Gastroesophageal sphincter (tissue), 4 donors: Measurements from ENCODE around the gene LUC7L2. TPM values are rescaled to one million over a fixed set of nuclear protein-coding genes. Genes with fewer than 3 reads are reported as not detected.
A peak's percentile ranks its signal among the peaks of the same experiment; 100 is the strongest.
"Not testable (repeated sequence)": the region's sequence is repeated elsewhere in the genome, so short reads cannot be mapped to it uniquely, and the experiment has no call there.

ENCODE experiments used
- ATAC-seq: fragments of 150-250 bp; one replicate; pipeline ENCODE4 v1.9.1; 2016; ENCODE audit warnings: mild to moderate bottlenecking, moderate library complexity
- H3K27ac ChIP-seq, 4 donors: fragments of 200-600 bp; sonication (generic) in 3 of 4; 1 replicate in 3 of 4; 2 replicates in 1 of 4; pipeline ENCODE4 v1.5.1; 2016 to 2019
- H3K27me3 ChIP-seq: fragments of 200-600 bp; sonication (generic); one replicate; pipeline ENCODE4 v1.5.1; 2019
- H3K36me3 ChIP-seq, 2 donors: fragments of 200-600 bp; sonication (generic); one replicate each; pipeline ENCODE4 v1.5.1; 2019; ENCODE audit warnings: control low read depth in 1 of 2
- H3K4me1 ChIP-seq, 3 donors: fragments of 200-600 bp; sonication (generic); 1 replicate in 2 of 3; 2 replicates in 1 of 3; pipeline ENCODE4 v1.5.1; 2016 to 2019; ENCODE audit warnings: control low read depth in 2 of 3
- H3K4me3 ChIP-seq, 2 donors: fragments of 200-600 bp; sonication (generic); one replicate each; pipeline ENCODE4 v1.5.1; 2019; ENCODE audit warnings: mild to moderate bottlenecking in 1 of 2, moderate library complexity in 1 of 2
- H3K9me3 ChIP-seq, 3 donors: fragments of 200-600 bp; sonication (generic); one replicate each; pipeline ENCODE4 v1.5.1; 2017 to 2019; ENCODE audit warnings: control low read depth in 2 of 3
- EP300 ChIP-seq: sonication (generic); formaldehyde crosslinking; IDR thresholded peaks from one replicate; pipeline ENCODE4 v1.6.1; 2017; ENCODE audit warnings: antibody characterized with exemption, mild to moderate bottlenecking
- POLR2A ChIP-seq, 2 donors: fragments of 450-650 bp; IDR thresholded peaks; one replicate each; pipeline ENCODE4 v1.6.1; 2017; ENCODE audit warnings: antibody characterized with exemption in 2 of 2, mild to moderate bottlenecking in 2 of 2, moderate library complexity in 1 of 2
- POLR2AphosphoS5 ChIP-seq: sonication (generic); formaldehyde crosslinking; IDR thresholded peaks from one replicate; pipeline ENCODE4 v1.6.1; 2017; ENCODE audit warnings: antibody characterized with exemption
- WGBS, 2 donors: methylation state at CpG; one replicate each; pipeline ENCODE4 v1.1.5; 2018; ENCODE audit warnings: low coverage in 1 of 2; 5-methylcytosine and 5-hydroxymethylcytosine counted together
- total RNA-seq, 4 donors: library from RNA; depleted of rRNA; stranded (reverse); fragments of >200 nt; gene quantifications; one replicate each; pipeline ENCODE4 v1.1.0, GENCODE V29; 2016
- TF ChIP-seq, protein P1 (sequence below), 4 experiments: fragments of 200-600 bp in 2 of 4; fragments of 450-650 bp in 2 of 4; sonication (generic) in 1 of 4; IDR thresholded peaks; one replicate each; pipeline ENCODE4 v1.5.1; 2017 to 2019; ENCODE audit warnings: antibody characterized with exemption in 4 of 4, mild to moderate bottlenecking in 2 of 4, moderate library complexity in 2 of 4

LUC7L2 gene
- total RNA-seq, 4 donors from 2014 or later = 61.5 to 106 (median 72.6) TPM

DNA sequence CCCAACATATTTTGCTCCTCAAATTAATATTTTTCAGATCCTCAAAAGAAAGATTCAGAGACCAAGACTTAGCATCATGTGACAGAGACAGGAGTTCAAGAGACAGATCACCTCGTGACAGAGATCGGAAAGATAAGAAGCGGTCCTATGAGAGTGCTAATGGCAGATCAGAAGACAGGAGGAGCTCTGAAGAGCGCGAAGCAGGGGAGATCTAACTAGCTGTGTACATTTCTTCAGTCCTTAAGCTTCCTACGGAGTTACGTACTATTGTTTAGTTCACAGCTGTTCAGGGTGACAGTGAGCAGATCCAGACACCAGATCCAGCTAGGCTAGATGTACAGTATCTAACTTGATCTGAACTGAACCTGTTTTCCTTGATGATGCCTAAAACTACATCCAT is 62.4 kb downstream of the LUC7L2 start:
- peaks cover 5 to 71% of the 10 kb centered on the region in 2 donors for H3K36me3 ChIP-seq
- 8 to 18% methylated on average over 6 to 7 of the region's 7 CpGs for WGBS, 2 donors
- ATAC-seq = peak; percentile 68
- H3K4me3 ChIP-seq = no peak overlapping the region
- H3K9me3 ChIP-seq = no peaks in the 10 kb centered on the region
- peaks cover 3 to 26% (median 5%) of the 10 kb centered on the region in 3 donors for H3K4me1 ChIP-seq
- no peaks in the 10 kb centered on the region for H3K27me3 ChIP-seq
- peak overlapping the region in 3 of 4 donors; percentile 53 to 69 (median 63) for H3K27ac ChIP-seq
- TF ChIP-seq, protein P1, sequence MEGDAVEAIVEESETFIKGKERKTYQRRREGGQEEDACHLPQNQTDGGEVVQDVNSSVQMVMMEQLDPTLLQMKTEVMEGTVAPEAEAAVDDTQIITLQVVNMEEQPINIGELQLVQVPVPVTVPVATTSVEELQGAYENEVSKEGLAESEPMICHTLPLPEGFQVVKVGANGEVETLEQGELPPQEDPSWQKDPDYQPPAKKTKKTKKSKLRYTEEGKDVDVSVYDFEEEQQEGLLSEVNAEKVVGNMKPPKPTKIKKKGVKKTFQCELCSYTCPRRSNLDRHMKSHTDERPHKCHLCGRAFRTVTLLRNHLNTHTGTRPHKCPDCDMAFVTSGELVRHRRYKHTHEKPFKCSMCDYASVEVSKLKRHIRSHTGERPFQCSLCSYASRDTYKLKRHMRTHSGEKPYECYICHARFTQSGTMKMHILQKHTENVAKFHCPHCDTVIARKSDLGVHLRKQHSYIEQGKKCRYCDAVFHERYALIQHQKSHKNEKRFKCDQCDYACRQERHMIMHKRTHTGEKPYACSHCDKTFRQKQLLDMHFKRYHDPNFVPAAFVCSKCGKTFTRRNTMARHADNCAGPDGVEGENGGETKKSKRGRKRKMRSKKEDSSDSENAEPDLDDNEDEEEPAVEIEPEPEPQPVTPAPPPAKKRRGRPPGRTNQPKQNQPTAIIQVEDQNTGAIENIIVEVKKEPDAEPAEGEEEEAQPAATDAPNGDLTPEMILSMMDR (IDR thresholded peaks at IDR 0.05) = peak in 1 of 4 experiments; percentile 45
- TF ChIP-seq EP300 (no peak), POLR2AphosphoS5 (peak; percentile 68), POLR2A (IDR thresholded peaks at IDR 0.05) (no peak)

GRCh38 chr7:139423091-139423490 is 63.4 kb downstream of the LUC7L2 start:
- WGBS, 2 donors = 42 to 85% methylated on average over 4 of the region's 4 CpGs
- Histone ChIP-seq H3K4me1 (peaks cover 3 to 26% (median 5%) of the 10 kb centered on the region in 3 donors), H3K27me3 (no peaks in the 10 kb centered on the region), H3K9me3 (no peaks in the 10 kb centered on the region), H3K4me3 (no peak overlapping the region), H3K36me3 (peaks cover 5 to 70% of the 10 kb centered on the region in 2 donors), H3K27ac (peak overlapping the region in 3 of 4 donors; percentile 11 to 69 (median 53))
- TF ChIP-seq EP300 = no peak
- no peak for TF ChIP-seq POLR2AphosphoS5
- TF ChIP-seq POLR2A (IDR thresholded peaks at IDR 0.05) = no peak
- TF ChIP-seq, protein P1 (IDR thresholded peaks at IDR 0.05) = no peak
- ATAC-seq = peak; percentile 28

- H3K9me3 ChIP-seq = no peaks in the 10 kb centered on the region
- H3K4me1 ChIP-seq = peaks cover 3 to 26% (median 5%) of the 10 kb centered on the region in 3 donors
- no peak overlapping the region for H3K27ac ChIP-seq
- H3K27me3 ChIP-seq = no peaks in the 10 kb centered on the region
- H3K4me3 ChIP-seq = no peak overlapping the region
- peaks cover 0 to 65% of the 10 kb centered on the region in 2 donors for H3K36me3 ChIP-seq
- TF ChIP-seq POLR2A (IDR thresholded peaks at IDR 0.05) = no peak
- TF ChIP-seq, protein P1 (IDR thresholded peaks at IDR 0.05) = no peak
- no peak for TF ChIP-seq POLR2AphosphoS5
- no peak for TF ChIP-seq EP300
- 70% methylated on average over 2 to 3 of the region's 4 CpGs for WGBS, 2 donors
- ATAC-seq = no peak
Observed at GRCh38 chr7:139424004-139424403, 64.3 kb downstream of the LUC7L2 start.

GRCh38 chr7:139425701-139426100 is 66.0 kb downstream of the LUC7L2 start:
- peaks cover 3 to 25% (median 5%) of the 10 kb centered on the region in 3 donors for H3K4me1 ChIP-seq
- H3K27me3 ChIP-seq, ATAC-seq, H3K27ac ChIP-seq, H3K4me3 ChIP-seq, H3K9me3 ChIP-seq: not testable (repeated sequence)
- H3K36me3 ChIP-seq = peaks cover 0 to 50% of the 10 kb centered on the region in 2 donors
- WGBS, 2 donors = 96 to 100% methylated on average over 4 to 10 of the region's 10 CpGs

- H3K27me3 ChIP-seq = no peaks in the 10 kb centered on the region
- H3K36me3 ChIP-seq = peaks cover 0 to 43% of the 10 kb centered on the region in 2 donors
- 84 to 92% methylated on average over 7 of the region's 12 CpGs for WGBS, 2 donors
- no peak overlapping the region for H3K27ac ChIP-seq
- H3K4me3 ChIP-seq = no peak overlapping the region
- ATAC-seq = no peak
- H3K4me1 ChIP-seq = peaks cover 3 to 24% (median 9%) of the 10 kb centered on the region in 3 donors
- no peaks in the 10 kb centered on the region for H3K9me3 ChIP-seq
- no peak for TF ChIP-seq EP300
- no peak for TF ChIP-seq POLR2AphosphoS5
- TF ChIP-seq, protein P1 (IDR thresholded peaks at IDR 0.05) = no peak
- TF ChIP-seq POLR2A (IDR thresholded peaks at IDR 0.05) = no peak
Observed at GRCh38 chr7:139426258-139427028, 66.7 kb downstream of the LUC7L2 start.
